ENCODE results near the gene PEMT. TPM values are rescaled to one million over a fixed set of nuclear protein-coding genes. Genes with fewer than 3 reads are reported as not detected.

The PEMT gene
- total and polyA plus RNA-seq, 2 experiments from 2014 or later, result 54.8 to 55.2 TPM

- no peak for TF ChIP-seq ZNF462 (CRISPR knock-in tag; IDR thresholded peaks at IDR 0.05)
- no peak for TF ChIP-seq ZNF331 (CRISPR knock-in tag; IDR thresholded peaks at IDR 0.05; ENCODE audit: low read depth)
- TF ChIP-seq STAT1 (IDR thresholded peaks at IDR 0.05; ENCODE audit: unreplicated experiment), result no peak
- TF ChIP-seq EZH2phosphoT487 (IDR thresholded peaks at IDR 0.05; ENCODE audit: unreplicated experiment), result no peak
- TF ChIP-seq JUNB (IDR thresholded peaks at IDR 0.05; ENCODE audit: unreplicated experiment), result no peak
- TF ChIP-seq EZH2 (IDR thresholded peaks at IDR 0.05; ENCODE audit: low read depth, unreplicated experiment), result no peak
Measured at GRCh38 chr17:17561408-17562145, 29.9 kb downstream of the PEMT start (continued).

- peaks cover 9% of the 10 kb centered on the region for H3K27me3 Mint-ChIP-seq (ENCODE audit: insufficient read depth, low read depth, poor library complexity)
- Histone ChIP-seq H3K4me3 (no peak overlapping the region), H3F3A (replicated peaks; ENCODE audit: low read depth) (no peaks in the 10 kb centered on the region), H3K9me2 (ENCODE audit: insufficient read depth) (no peaks in the 10 kb centered on the region), H3K36me3 (ENCODE audit: insufficient read depth) (no peaks in the 10 kb centered on the region), H2AFZ (no peak overlapping the region), H3K4me2 (no peak overlapping the region), H3K4me1 (ENCODE audit: insufficient read depth) (no peaks in the 10 kb centered on the region; the same call in 1 of the 2 replicates), H3K79me2 (replicated peaks; ENCODE audit: insufficient read depth) (no peaks in the 10 kb centered on the region), H3K27ac (ENCODE audit: low read depth) (no peak overlapping the region), H4K20me1 (replicated peaks; ENCODE audit: insufficient read depth) (no peaks in the 10 kb centered on the region; the same call in 1 of the 2 replicates), H3K27me3 (ENCODE audit: insufficient read depth) (no peaks in the 10 kb centered on the region)
- H3K27ac Mint-ChIP-seq, result no peak overlapping the region
- peaks cover 16% of the 10 kb centered on the region for H3K4me1 Mint-ChIP-seq
- no peak overlapping the region for H3K4me3 Mint-ChIP-seq
- no peaks in the 10 kb centered on the region for H3K36me3 Mint-ChIP-seq (ENCODE audit: low read depth)
- no peaks in the 10 kb centered on the region for H3K9me3 Mint-ChIP-seq
- no peak for DNase-seq (ENCODE audit: low spot score)
- ATAC-seq, result no peak
- TF ChIP-seq ZNF331 (CRISPR knock-in tag; IDR thresholded peaks at IDR 0.05; ENCODE audit: low read depth) (no peak), CREB1 (CRISPR knock-in tag; IDR thresholded peaks at IDR 0.05; ENCODE audit: low read depth) (no peak), CTCF (conservative IDR thresholded peaks at IDR 0.05; ENCODE audit: low read depth in 2 of 2) (no peak), POLR2AphosphoS5 (IDR thresholded peaks at IDR 0.05; ENCODE audit: low read depth) (no peak), REST (IDR thresholded peaks at IDR 0.05; ENCODE audit: unreplicated experiment) (no peak), EZH2phosphoT487 (IDR thresholded peaks at IDR 0.05; ENCODE audit: unreplicated experiment) (no peak), ZNF114 (CRISPR knock-in tag; IDR thresholded peaks at IDR 0.05) (no peak), STAT1 (IDR thresholded peaks at IDR 0.05; ENCODE audit: unreplicated experiment) (no peak), JUNB (IDR thresholded peaks at IDR 0.05; ENCODE audit: unreplicated experiment) (no peak), NANOG (IDR thresholded peaks at IDR 0.05; ENCODE audit: borderline replicate concordance) (no peak), EZH2 (IDR thresholded peaks at IDR 0.05; ENCODE audit: low read depth, unreplicated experiment) (no peak)
Measured at GRCh38 chr17:17560975-17561374, 30.5 kb downstream of the PEMT start.
